GM12873 (cell line): Measurements from ENCODE around the gene WDR27.

Source experiments
- CTCF ChIP-seq: IDR thresholded peaks from 2 replicates; pipeline ENCODE4 v1.5.1; 2012; ENCODE audit warnings: low read depth, mild to moderate bottlenecking, moderate library complexity, low read length, control low read depth; ENCODE audit not compliant: insufficient read depth; ENCODE audit errors: missing control alignments

The WDR27 gene

GRCh38 chr6:169530752-169531123 is 171.1 kb downstream of the WDR27 start:
- no peak for TF ChIP-seq CTCF

- TF ChIP-seq CTCF = no peak
Measured at GRCh38 chr6:169529931-169530751, 171.7 kb downstream of the WDR27 start.

- TF ChIP-seq CTCF = no peak
Measured at GRCh38 chr6:169528755-169529154, 173.1 kb downstream of the WDR27 start.

- TF ChIP-seq CTCF = no peak
Measured at GRCh38 chr6:169527306-169527705, 174.5 kb downstream of the WDR27 start.

GRCh38 chr6:169521825-169522224 is 180.0 kb downstream of the WDR27 start:
- no peak for TF ChIP-seq CTCF

- TF ChIP-seq CTCF = no peak
Measured at GRCh38 chr6:169520104-169520503, 181.7 kb downstream of the WDR27 start.

- TF ChIP-seq CTCF = no peak
Measured at GRCh38 chr6:169518451-169518850, 183.4 kb downstream of the WDR27 start.
